Muscle of arm (tissue), 12 donors: ENCODE results near the gene TRPM6. TPM values are rescaled to one million over a fixed set of nuclear protein-coding genes. Genes with fewer than 3 reads are reported as not detected.

Source experiments
- DNase-seq: peaks from one replicate; pipeline ENCODE4 v3.0.0-alpha.2; 2013
- polyA plus RNA-seq, 12 donors: library from polyadenylated mRNA; unstranded; fragments of 120-200 nt; gene quantifications; one replicate each; pipeline ENCODE4 v1.2.1, GENCODE V29; 2013; ENCODE audit not compliant: insufficient read length in 12 of 12

Gene TRPM6
- polyA plus RNA-seq, 12 donors, result 0.05 to 0.47 (median 0.12) TPM; not detected in 2

DNA sequence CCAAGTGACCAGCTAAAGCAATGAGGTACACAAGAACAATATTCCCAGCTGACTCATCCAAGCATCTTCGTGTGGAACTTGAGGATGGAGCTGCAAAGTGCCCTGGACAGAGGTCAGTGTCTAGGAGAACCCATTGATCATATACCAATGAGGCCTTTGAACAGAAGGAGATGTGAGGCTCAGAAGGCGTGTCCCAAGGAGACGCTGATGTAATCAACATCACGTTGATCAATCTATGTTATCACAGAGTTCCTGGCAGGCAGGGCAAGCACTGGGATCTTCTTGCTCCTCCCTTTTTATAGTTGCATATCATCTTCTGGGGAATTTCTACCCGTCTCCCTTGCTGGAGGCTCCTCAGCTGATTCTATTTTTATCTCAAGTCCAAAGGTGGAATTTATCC lies 163.4 kb downstream of the TRPM6 start:
- no peak for DNase-seq

DNA sequence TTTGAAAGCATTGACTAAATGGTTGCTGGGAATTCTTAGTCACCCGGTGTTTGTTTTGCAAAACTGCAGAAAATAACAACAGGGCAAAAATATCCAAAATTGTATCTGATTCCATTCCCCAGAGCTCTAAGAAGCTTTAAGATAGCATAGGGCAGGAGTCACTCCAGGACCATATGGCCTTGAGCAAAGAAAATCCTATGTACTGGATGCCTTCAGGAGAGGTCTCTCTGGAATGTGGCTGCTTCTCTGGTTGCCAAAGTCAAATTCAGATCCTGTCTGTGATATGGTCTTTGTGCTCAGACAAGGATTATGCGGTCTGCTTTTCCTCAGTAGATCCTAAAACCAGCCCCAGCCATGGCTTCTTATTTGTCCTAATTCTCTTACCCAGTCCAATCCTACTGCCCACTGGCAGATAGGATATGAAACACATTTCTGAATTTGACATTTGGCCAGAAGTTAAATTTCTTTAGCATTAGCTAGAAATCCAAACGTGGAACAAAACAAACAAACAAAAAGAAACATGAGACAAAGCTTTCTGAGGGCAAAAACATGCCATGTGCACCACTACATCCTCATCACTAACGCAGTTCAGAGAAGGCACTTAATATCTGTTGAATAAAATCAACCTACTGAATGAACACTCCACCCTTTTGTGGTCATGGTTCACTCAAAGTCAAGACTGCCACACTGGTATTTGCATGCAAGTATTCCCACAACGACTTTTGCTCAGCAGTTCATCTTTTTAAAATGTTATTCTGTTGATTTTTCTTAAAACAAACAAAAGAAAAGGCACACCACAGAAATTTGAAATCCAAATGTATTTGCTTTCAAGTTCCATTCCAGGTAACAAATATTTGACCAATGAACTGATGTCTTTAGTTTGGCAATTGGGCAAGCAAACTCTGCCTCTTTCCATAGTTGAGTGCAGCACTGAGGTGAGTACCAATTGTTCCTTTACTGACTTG lies 165.7 kb downstream of the TRPM6 start:
- DNase-seq, result no peak

DNA sequence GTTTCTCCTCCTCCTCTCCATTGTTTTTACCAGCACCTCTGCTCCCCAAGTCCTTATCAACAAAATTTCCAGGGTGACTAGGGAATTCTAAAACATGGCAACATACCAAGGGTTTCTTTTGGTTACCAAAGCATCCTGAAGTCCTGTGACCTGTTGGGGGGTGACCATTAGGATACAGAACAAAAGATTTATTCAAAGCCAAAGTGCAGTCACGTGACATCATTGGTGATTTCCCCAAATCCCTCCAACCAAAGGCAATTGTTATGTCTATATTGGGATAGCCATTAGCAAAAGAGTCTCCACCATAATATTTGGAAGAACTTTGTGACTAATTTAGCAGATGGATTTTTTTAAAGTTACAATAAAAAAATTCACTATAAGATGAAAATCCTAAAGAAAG lies 168.4 kb downstream of the TRPM6 start:
- DNase-seq, result no peak

DNA sequence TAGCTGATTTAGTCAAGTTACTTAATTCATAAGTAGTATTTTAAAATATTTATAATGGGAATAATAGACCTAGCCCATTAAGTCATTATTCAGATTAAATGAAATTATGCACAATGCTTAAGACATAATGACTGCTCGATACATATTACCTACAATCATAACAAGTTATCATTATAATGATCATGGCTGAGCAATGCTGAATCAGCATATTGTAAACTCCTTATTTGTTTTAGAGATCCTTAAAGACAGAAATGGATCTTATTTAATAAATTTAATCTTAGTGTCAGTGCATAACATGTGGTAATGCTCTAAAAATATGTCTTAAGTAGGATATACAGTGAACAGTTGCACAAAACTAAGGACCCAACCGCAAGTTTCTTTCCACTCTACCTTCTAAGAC lies 169.0 kb downstream of the TRPM6 start:
- no peak for DNase-seq

DNA sequence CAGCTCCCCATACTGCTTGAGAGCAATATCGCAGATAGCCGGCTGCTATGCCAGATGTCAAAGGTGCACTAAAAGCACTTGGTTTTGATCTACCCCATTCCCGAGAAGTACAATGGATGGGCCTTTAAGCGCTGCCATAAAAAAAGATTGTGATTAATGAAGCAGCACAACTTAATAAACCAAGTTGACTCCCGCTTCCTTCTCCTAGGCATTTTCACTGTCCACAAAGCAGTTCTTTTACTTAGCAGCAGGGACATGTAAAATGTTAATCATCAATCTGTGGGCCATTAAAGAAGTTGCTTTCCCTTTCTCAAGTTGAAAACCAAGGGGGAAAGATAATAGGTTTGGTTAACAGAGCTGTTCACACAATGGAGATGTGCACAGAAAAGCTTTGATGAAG lies 176.4 kb downstream of the TRPM6 start:
- no peak for DNase-seq

DNA sequence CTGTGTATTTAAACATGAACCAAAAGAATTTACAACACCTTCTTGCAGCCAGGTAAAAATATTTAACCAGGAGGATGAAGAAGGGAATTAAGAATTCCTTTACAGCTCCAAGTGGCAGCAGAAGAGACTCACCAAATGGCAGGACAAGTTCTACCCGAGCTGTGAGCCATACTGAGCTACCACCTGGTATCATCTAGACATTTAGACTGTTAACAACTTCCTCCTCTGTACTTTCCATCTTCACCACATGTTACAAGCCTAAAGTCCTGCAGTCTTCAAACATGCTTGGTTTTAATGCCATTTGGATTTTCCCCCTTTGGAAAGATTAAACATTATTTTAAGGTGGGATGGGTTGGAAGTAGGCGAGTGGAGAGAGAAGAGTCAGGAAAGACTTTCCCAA lies 190.2 kb downstream of the TRPM6 start:
- no peak for DNase-seq

DNA sequence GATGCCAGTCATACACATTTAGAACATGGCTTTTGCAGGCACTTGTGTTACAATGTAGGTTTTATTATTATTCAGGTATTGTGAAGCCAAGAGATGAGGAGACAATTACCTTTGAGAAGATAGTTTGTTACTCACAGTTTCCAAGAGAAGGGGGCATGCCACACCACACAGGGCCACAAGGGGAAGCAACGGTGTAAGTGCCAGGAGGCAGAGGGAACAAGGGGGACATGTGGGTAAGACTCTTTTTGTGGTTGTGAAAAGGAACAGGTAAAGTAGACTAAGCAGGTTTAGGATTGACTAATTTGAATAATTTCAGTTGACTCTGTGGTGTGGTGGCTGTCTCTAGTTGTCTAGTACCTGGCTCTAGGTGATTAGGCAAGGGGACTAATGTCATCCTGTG lies 191.2 kb downstream of the TRPM6 start:
- no peak for DNase-seq

DNA sequence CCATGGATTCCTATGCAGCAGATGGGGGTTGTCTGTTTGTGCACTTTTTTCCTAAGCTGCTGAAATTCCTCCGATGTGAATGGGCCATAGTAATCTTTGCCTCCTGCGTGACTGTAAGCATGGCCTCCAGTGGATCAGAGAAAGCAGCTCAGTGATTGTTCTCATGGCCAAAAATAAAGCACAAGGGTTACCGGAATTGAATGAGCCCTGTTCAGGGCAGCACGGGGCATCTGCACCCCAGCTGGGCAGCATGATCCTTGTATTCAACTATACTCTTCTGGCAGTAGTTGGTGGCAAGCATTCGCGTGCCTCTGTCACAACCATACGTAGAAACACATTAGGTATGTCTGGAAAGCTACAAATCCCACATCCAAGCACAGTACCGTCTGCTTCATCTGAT lies 196.7 kb downstream of the TRPM6 start:
- no peak for DNase-seq

DNA sequence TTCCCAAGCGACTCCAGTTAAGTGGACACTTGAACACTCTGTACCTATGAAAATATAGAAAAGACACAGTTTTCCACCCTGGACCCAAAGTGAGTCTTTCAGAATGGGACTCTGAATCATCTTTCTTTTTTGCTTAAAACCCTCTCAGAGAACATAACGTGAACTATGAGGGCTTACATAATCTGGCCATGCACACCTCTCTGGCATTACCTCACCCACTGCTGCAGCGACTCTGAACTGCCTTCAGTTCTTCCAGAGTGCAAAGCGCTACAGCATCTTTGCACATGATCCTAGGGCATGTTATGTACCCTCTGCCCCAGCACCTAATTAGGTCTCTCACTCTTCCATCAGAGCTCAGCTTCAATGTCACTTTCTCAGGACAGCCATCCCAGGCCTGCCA lies 204.4 kb downstream of the TRPM6 start:
- no peak for DNase-seq

DNA sequence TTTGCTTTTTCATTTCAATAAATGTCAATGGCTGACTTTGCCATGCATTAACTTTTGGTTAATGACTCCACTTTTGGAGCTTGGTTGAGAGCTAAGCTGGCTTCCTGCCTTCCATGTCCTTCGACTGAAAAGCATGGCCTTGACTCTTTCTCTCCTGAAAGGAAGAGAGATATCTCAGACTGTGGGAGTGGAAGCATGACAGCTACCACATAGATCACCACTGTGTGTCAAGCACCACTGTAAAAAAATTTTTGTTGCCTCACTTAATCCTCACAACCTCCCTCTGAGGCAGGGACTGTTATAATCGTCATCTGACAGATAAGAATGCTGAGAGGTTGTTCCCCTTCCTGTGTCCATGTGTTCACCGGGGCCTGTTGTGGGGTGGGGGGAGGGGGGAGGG lies 205.8 kb downstream of the TRPM6 start:
- no peak for DNase-seq

DNA sequence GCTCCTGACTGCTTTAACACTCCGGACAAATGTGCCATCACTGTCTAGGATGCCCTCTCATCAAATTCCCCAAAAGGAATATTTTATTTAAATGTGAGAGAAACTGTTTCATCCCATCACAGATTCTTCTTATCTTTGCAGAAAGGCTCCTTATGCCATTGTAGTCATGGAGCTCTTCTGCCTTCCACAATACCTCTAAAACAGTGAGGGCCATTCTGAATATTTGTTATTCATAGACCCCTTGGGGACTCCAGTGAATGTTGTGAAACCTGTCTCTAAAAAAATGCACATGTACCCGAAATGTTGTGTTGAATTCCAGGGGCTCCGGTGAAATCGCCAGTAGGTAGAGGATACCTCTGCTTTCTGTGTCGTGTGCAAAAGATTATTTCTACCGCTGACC lies 213.6 kb downstream of the TRPM6 start:
- no peak for DNase-seq

Other genes starting within 250 kb of the TRPM6 start
- gene C9orf40, start 65.0 kb upstream of the TRPM6 start, polyA plus RNA-seq, result 10 to 100 TPM in 1 of 12 donors, 1 to 10 TPM in 10, not detected in 1; 4.6 to 13.6 (median 6.4) TPM
- 10 to 100 TPM in 10 of 12 donors, 1 to 10 TPM in 1, not detected in 1; 9.5 to 14.3 (median 11.7) TPM for gene CARNMT1, start 140.4 kb upstream of the TRPM6 start, polyA plus RNA-seq
- gene NMRK1, start 200.2 kb upstream of the TRPM6 start, polyA plus RNA-seq, result 10 to 100 TPM in 11 of 12 donors, not detected in 1; 11.6 to 24.1 (median 18.0) TPM
- 10 to 100 TPM in 11 of 12 donors, not detected in 1; 14.3 to 36.0 (median 20.4) TPM for gene OSTF1, start 200.6 kb upstream of the TRPM6 start, polyA plus RNA-seq